GM13976 (cell line): ENCODE data around the gene KCNG1.

Experiments used
- DNase-seq: peaks from one replicate; pipeline ENCODE4 v3.0.0; 2012; ENCODE audit warnings: low spot score
- in situ Hi-C: fragments of 300-500 bp; cut with MboI; formaldehyde crosslinking; loops from one replicate; pipeline ENCODE4 v1.12.0; 2022; ENCODE audit warnings: low sequenced_read_pairs, mixed read lengths, inconsistent platforms; ENCODE audit not compliant: unreplicated experiment
- TF ChIP-seq, protein P1 (sequence below): IDR thresholded peaks from 2 replicates; pipeline ENCODE4 v1.5.1; 2012; ENCODE audit warnings: borderline replicate concordance, mild to moderate bottlenecking; ENCODE audit not compliant: insufficient read depth; ENCODE audit errors: extremely low read depth, missing control alignments, control extremely low read depth

Gene KCNG1

DNA sequence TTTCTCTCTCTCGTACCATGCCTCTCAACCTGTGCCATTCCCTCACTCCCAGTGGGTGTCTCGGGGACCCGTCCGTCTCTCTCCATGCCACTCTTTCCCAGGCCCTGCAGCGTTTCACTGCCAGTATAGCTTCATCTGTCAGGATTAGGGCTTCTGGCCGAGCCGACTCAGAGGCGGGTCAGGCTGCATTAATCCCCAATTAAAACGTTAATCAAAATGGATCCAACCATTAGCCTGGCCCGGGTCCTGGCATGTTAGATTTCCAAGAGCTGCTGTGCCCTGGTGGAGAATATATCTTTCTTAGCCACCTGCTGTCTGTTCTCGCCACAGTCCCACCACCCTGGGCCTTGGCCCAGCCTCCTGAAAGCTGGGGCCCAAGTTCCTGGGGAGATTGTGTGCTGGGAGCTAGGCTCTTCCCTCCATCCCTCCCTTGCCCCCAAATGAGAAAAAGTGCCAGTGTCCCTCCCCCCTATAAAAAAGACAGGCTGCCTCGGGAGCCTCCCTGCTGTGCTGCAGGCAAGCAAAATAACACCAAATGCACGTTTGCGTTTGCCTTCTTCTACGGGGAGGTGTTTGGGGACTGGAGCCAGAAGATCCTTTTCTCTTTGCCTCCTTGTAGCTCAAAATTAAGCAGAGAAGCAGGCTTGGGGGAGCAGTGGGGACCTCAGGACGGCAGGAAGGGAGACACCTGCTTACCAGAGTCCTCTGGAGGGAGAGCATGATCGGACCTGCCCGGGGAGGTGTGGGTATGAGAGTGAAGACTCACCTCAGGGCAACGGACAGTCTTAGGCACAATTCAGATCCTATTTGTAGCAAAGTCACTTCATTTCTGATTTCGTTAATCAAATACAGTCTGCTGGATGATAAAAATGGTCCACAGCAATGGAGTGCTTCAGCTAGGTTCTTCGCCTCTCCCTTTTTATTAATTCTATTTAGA is 3.0 kb downstream of the KCNG1 start:
- in situ Hi-C loops, result no loop called here
- no peak for DNase-seq
- TF ChIP-seq, protein P1, sequence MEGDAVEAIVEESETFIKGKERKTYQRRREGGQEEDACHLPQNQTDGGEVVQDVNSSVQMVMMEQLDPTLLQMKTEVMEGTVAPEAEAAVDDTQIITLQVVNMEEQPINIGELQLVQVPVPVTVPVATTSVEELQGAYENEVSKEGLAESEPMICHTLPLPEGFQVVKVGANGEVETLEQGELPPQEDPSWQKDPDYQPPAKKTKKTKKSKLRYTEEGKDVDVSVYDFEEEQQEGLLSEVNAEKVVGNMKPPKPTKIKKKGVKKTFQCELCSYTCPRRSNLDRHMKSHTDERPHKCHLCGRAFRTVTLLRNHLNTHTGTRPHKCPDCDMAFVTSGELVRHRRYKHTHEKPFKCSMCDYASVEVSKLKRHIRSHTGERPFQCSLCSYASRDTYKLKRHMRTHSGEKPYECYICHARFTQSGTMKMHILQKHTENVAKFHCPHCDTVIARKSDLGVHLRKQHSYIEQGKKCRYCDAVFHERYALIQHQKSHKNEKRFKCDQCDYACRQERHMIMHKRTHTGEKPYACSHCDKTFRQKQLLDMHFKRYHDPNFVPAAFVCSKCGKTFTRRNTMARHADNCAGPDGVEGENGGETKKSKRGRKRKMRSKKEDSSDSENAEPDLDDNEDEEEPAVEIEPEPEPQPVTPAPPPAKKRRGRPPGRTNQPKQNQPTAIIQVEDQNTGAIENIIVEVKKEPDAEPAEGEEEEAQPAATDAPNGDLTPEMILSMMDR, result no peak

DNA sequence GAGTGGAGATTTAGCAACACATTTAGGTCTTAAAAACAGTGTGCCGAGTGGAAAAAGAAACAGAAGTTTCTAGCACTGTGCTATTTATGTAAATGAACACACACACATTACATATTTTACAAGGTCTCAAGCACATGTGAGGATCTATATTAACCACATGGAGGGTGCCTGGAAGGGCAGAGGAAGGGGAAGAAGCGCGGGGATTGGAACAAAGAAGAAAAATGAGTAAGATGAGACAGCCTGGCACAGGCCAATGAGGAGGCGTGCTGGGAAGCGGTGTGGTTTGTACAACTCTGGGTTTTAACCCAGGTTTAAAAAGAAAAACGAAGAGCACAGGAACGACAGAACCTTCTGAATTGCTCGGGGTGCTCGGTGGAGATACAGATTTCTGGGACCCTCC is 5.7 kb downstream of the KCNG1 start:
- in situ Hi-C loops, result no loop called here
- no peak for DNase-seq
- TF ChIP-seq, protein P1, result no peak

DNA sequence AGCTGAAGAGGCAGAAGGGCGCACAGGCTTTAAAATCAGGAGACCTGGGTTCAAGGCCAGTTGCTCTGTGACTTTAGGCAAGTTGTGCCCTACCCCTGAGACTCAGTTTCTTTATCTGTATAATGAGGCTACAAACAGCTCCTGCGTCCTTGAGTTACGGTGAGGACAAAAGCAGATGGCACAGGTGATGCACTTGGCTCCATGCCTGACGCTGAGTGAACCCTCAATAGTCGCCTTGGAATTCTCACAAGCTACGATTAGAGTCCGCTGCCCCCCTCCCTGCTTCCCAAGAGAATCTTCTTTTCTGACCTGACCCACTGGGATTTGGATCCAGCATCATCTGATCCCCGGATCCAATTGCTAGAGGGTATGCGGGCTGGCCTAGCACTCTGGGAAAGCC is 6.4 kb downstream of the KCNG1 start:
- DNase-seq, result no peak
- TF ChIP-seq, protein P1, result no peak
- in situ Hi-C loops, result no loop called here

DNA sequence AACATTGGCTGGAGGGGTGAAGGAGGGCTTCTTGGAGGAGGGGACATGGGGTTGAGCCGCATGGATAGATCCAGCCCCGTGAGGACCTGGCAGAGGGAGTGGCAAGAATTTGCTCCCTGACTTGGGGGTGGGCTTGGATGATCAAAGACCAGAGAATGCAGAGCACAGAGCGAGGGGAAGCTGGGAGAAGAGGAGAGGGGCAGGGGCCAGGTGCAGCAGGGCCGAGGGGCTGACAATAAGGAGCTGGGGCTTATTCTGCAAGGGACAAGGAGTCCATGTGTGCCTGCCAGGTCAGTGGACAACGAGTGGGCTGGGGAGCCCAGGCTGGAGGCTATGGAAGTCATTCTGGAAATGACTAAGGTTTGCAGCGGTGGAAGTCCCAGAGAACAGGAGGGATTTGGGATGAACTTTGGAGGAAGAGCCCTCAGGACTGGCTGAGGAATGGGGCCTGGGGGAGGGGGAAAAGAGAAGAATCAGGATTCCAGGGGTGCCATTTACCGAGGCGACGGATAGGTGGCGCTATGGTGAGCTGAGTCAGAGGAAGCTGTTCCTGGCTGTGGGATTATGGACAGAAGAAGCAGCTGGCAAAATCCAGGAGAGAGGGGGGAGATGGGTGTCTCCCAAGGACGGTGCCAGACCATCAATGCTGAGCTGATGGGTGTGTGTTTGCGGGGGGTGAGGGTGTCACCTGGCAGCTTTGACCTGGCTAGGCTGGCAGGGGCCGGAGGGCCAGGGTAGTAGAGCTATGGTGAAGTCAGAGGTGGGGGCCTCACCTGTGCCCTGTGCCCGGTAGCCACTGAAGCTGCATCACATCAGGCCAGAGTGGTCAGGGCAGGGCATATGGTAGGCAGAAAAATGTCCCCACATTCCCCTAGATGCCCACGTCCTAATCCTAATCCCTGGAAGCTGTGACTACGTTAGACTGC is 7.8 kb downstream of the KCNG1 start:
- TF ChIP-seq, protein P1, result peak; percentile 44
- in situ Hi-C loops, result no loop called here
- DNase-seq, result peak; percentile 64

DNA sequence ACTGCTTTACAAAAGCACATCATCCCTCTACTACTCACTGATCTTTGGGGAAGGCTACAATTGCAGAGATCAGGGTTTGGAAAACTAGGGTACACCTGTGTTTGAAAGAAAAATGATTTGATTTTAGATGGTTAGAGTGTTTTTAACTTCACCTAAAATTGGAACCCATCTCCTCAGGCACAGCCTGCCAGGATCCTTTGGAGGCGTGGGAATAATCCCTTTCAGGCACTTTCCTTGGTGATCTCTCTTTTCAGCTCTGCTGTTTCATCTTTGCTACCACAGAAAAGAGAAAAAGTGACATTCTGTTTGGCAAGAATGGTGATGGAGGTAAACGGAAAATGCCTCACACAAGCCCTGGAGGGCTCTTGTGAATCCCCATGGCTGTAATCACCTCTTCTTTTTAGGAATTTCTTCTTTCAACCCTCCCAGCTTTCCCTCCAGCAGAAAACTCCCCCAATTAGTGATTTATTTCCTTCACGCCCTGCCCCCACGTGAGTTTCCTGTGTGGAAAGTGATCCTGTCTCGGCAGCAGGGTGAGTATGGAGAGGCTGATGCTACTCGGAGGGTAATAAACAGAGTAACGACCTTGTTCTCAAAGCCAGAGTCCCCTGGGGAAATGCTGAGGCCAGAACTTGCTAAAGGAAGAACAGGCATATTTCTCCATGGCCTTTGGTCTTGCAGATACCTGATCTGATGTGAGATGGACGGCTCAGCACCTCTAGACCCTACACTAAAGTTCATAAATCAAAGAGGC is 9.2 kb downstream of the KCNG1 start:
- in situ Hi-C loops, result no loop called here
- no peak for DNase-seq
- TF ChIP-seq, protein P1, result no peak

DNA sequence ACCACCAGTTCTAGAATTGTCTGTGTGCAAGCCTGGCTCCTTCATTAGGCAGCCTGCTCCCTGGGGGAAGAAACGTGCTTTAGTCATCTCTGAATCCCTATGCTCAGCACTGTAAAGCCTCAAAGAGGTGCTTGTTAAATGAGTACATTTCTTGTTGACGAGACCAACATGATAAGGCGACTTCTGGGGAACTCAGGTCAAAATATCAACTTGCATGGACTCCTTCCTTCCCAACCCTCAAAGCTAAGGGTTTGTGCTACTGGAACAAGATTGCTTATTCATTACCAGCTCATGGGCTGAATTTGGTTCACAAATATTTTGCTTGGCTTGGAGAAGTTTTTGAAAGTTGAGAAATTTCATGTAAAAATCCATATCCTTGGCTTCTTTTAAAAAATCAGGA is 10.6 kb downstream of the KCNG1 start:
- in situ Hi-C loops, result no loop called here
- TF ChIP-seq, protein P1, result no peak
- no peak for DNase-seq
